Calu3 (cell line): ENCODE results near the gene SLC25A30. TPM values are rescaled to one million over a fixed set of nuclear protein-coding genes. Genes with fewer than 3 reads are reported as not detected.
"Not testable (repeated sequence)": the region's sequence is repeated elsewhere in the genome, so short reads cannot be mapped to it uniquely, and the experiment has no call there.

Experiments used
- BruUV-seq: library from RNA; stranded (reverse); fragments of 400-500 nt; replicated peaks from 2 replicates; lab custom pipeline; 2021; lab: Mats Ljungman, UMichigan
- CTCF ChIA-PET: fragments of 300-600 bp; sonication (Branson Sonifier 250); formaldehyde crosslinking; loops from one replicate; lab custom pipeline; 2022; ENCODE audit warnings: antibody characterized with exemption; lab: Charles Lee
- DNase-seq: peaks from one replicate; pipeline ENCODE4 v3.0.0; 2022
- H3K27ac Mint-ChIP-seq: one replicate; pipeline ENCODE4 v1.8.0; 2022; ENCODE audit warnings: mixed read lengths; ENCODE audit not compliant: unreplicated experiment
- H3K27me3 Mint-ChIP-seq: one replicate; pipeline ENCODE4 v1.8.0; 2022; ENCODE audit warnings: mixed read lengths; ENCODE audit not compliant: unreplicated experiment
- H3K36me3 Mint-ChIP-seq: one replicate; pipeline ENCODE4 v1.8.0; 2022; ENCODE audit warnings: mild to moderate bottlenecking, moderate library complexity, mixed read lengths; ENCODE audit not compliant: insufficient read depth, unreplicated experiment
- H3K4me1 Mint-ChIP-seq: one replicate; pipeline ENCODE4 v1.8.0; 2022; ENCODE audit warnings: mild to moderate bottlenecking, low read depth, mixed read lengths; ENCODE audit not compliant: unreplicated experiment
- H3K4me3 Mint-ChIP-seq: one replicate; pipeline ENCODE4 v1.8.0; 2022; ENCODE audit warnings: mild to moderate bottlenecking, low read depth, moderate library complexity, mixed read lengths; ENCODE audit not compliant: unreplicated experiment
- H3K9me3 Mint-ChIP-seq: one replicate; pipeline ENCODE4 v1.8.0; 2022; ENCODE audit warnings: low read depth, mixed read lengths; ENCODE audit not compliant: unreplicated experiment
- CTCF ChIP-seq: fragments of 200-600 bp; IDR thresholded peaks from one replicate; pipeline ENCODE4 v1.8.0; 2022; ENCODE audit warnings: antibody characterized with exemption; ENCODE audit not compliant: unreplicated experiment
- intact Hi-C: fragments of 100-400 bp; cut with micrococcal nuclease; formaldehyde crosslinking; loops from one replicate; pipeline ENCODE4 v1.10.0; 2022; ENCODE audit not compliant: unreplicated experiment
- total RNA-seq: library from RNA; stranded (reverse); gene quantifications from 2 replicates; pipeline ENCODE4 v1.2.3, GENCODE V29; 2022

SLC25A30 gene
- total RNA-seq, 1 experiment from 2014 or later, result 18.2 TPM

- intact Hi-C loops, result loop anchor here (5.0 to 10.0 kb wide), 2 partner anchors 60 to 347 kb away; no protein-coding TSS in a partner anchor
- DNase-seq, result no peak
- Mint-ChIP-seq H3K4me1 (no peaks in the 10 kb centered on the region), H3K27me3 (no peaks in the 10 kb centered on the region), H3K9me3 (no peaks in the 10 kb centered on the region), H3K4me3 (no peak overlapping the region), H3K27ac (no peak overlapping the region), H3K36me3 (peaks cover 17% of the 10 kb centered on the region)
- TF ChIP-seq CTCF, result no peak
- CTCF ChIA-PET, result no interaction called here
- BruUV-seq, result no TSS peak
These were observed 26.2 kb downstream of the SLC25A30 start for GRCh38 chr13:45391926-45392325.

- H3K4me3 Mint-ChIP-seq, H3K4me1 Mint-ChIP-seq, CTCF ChIA-PET, BruUV-seq, H3K27me3 Mint-ChIP-seq, H3K27ac Mint-ChIP-seq, DNase-seq, H3K9me3 Mint-ChIP-seq: not testable (repeated sequence)
- intact Hi-C loops, result loop anchor here (5.0 to 10.0 kb wide), 2 partner anchors 59 to 346 kb away; no protein-coding TSS in a partner anchor
- peaks cover 16% of the 10 kb centered on the region for H3K36me3 Mint-ChIP-seq
These were observed 27.0 kb downstream of the SLC25A30 start for GRCh38 chr13:45391128-45391527.

- BruUV-seq, H3K4me3 Mint-ChIP-seq, H3K36me3 Mint-ChIP-seq, H3K27ac Mint-ChIP-seq, H3K9me3 Mint-ChIP-seq, DNase-seq, H3K4me1 Mint-ChIP-seq, H3K27me3 Mint-ChIP-seq: not testable (repeated sequence)
- intact Hi-C loops, result loop anchor here (5.0 to 10.0 kb wide), 2 partner anchors 58 to 346 kb away; no protein-coding TSS in a partner anchor
- CTCF ChIA-PET, result interaction anchor here (0.6 kb wide), 1 partner anchor 66 kb away, joined by 6 read pairs; no protein-coding TSS in a partner anchor
These were observed 27.8 kb downstream of the SLC25A30 start for GRCh38 chr13:45390348-45390747.

- Mint-ChIP-seq H3K9me3 (no peaks in the 10 kb centered on the region), H3K36me3 (peaks cover 4% of the 10 kb centered on the region), H3K27me3 (no peaks in the 10 kb centered on the region), H3K4me1 (no peaks in the 10 kb centered on the region), H3K4me3 (no peak overlapping the region), H3K27ac (no peak overlapping the region)
- CTCF ChIA-PET, result no interaction called here
- intact Hi-C loops, result no loop called here
- no peak for DNase-seq
- no TSS peak for BruUV-seq
- TF ChIP-seq CTCF, result no peak
These were observed 29.5 kb downstream of the SLC25A30 start for GRCh38 chr13:45388664-45389063.

GRCh38 chr13:45386892-45387575 lies 31.1 kb downstream of the SLC25A30 start:
- DNase-seq, H3K4me1 Mint-ChIP-seq, H3K4me3 Mint-ChIP-seq, H3K27ac Mint-ChIP-seq, H3K36me3 Mint-ChIP-seq, CTCF ChIA-PET, H3K9me3 Mint-ChIP-seq, BruUV-seq, intact Hi-C loops, H3K27me3 Mint-ChIP-seq: not testable (repeated sequence)
